HG02759 (cell line): ENCODE data around the gene FOXR1.
A peak's percentile ranks its signal among the peaks of the same experiment; 100 is the strongest.

Experiments used
- ATAC-seq: cut with Tn5 transposase; IDR thresholded peaks from one replicate; pipeline ENCODE4 v1.9.1; 2021; ENCODE audit warnings: mild to moderate bottlenecking, moderate library complexity; ENCODE audit not compliant: unreplicated experiment

The FOXR1 gene

DNA sequence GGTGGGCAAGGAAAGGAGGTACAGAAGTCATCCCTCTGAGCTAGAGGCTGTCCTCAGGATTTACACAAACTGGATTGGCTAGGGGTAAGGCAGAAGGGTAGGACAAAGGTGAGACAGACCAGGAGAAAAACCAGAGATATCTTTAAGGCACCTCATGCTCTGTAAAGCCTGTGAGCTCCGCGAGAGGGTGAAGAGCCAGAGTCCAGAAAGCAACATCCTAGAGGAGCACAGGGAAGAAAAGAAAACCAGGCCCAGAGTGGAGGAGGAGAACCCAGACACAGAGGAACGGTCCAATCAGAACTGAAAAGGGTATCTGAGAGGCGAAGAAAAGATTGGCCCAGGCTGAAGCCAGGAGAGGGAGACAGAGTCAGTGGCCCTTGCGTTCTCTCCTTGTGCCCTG lies 54.0 kb downstream of the FOXR1 start:
- no peak for ATAC-seq

DNA sequence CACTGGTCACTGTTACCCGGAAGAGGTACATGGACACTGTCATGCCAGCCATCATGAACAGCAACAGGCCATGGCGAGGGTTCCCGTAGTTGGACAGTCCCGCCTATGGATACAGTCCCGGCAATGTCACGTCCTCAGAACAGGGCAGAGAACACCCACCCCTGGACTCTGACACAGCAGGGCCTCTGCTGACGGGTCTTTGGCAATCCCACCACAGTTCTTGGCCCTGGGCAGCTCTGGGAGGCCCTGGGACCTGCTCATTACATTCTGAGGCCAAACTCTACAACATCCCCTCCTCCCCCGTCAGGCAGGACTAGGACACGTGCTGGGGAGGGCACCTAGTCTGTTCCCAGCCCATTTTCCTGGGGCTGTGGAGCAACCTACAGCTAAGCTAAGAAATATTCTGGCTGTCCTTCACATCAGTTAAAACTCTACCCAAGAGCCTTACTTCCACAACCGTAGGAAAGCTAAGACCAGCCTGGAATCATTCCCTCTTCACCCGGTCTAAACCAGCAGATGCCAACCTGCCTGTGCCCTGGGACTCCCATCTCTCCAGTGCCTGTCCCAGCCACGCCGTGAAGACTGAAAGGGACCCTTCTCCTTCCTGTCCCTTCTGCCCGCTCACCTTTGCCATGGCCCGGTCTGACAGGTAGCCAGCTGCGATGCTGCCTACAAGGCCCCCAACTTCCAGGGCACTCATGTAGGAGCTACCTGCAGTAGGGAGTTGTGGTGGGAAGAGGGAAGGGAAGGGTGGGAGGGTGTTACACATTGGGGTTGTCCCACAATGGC lies 54.6 kb downstream of the FOXR1 start:
- ATAC-seq, result no peak

DNA sequence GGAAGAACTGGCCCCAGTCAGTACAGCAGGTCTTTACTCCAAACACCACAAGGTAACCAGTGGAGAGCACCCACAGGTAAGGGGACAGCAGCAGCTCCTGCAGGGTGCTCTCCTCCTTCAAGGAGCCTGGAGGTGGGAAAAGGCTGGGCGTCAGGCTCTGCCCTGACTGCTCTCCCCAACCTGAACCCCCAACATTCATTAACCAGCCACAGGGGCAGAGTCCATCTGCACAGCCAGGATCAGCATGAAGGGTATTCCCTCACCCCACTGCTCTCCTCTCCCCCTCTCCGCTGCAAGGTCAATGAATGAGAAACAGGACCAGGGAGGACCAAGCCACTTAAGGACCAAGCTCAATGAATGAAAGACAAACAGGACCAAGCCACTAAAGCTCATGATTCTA lies 55.4 kb downstream of the FOXR1 start:
- no peak for ATAC-seq

DNA sequence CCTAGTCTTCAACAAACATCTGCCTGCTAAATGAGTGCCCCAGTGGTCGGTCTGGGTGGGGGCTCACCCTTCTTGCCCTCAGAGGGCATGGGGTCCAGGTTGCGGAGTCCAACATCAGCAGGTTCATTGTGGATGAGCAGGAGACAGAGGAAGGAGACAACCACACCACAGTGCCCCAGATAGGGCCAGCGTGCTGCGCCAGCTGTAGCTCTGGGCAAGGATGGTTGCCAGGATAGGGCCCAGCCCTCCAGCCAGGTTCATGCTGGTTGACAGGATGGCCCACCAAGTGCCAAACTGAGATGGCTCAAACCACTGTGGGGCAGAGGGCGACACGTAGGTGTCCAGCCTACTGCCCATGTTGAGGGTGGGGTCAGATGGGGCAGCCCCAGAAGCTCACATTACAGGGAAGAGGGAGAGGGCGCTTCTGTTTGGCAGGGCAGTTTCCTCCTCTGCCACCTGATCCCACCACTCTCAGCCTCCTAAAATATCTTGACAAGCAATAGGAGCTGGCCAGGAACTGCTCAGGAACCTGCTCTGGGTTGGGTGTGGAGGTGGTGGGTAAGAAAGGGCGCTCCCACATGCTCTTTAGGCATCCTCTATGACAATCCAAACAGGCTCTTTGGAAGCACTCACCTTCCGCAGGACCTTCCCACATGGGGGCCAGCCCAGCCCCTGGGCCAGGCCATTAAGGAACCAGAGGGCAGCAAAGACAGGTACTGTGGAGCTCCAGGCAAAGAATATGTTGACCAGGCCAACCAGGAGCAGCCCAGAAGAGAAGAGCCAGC lies 56.2 kb downstream of the FOXR1 start:
- ATAC-seq, result no peak

DNA sequence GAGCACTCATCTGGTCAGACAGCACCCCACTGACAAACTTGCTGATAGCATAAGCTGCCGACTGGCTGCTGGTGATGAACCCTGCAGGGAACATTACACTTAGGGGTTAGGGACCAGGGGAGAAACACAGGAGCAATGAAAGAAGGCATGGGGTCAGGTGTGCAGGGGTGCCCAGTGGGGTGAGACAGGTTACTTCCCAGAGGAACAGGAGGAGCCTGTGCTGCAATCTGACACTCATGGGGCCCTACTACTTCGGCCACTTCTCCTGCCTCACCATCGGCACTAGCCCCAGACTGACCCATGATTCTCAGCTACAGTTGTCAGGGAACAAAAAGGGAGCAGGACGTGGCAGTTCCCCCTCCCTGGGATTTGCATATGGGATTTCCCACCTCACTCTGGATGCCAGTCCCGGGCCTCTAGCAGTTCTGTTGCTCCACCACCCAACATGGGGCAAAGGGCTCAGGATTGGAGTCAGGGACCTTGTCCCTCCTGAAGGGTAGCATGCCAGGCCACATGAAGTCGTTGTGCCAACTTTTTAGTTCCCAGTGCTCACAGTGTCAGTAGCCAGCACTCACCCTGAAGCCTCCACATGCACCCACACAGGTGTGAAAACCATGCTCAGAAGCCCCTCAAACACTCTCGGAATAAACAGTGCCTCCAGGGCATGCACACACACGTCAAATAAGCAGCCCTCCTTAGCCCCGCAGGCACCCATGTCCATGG lies 56.9 kb downstream of the FOXR1 start:
- no peak for ATAC-seq

DNA sequence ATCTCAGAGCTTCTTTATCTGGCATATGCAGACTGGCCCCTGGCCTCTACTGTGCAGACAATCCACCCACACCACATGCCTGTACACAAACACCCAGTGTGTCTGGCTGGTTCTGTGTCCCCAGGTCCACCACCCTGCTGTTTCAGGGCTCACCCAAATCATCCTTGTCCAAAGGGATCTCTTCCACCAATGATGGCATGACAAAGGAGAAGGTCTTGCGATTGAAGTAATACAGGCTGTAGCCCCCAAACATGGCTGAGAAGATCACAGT lies 57.4 kb downstream of the FOXR1 start:
- ATAC-seq, result no peak

DNA sequence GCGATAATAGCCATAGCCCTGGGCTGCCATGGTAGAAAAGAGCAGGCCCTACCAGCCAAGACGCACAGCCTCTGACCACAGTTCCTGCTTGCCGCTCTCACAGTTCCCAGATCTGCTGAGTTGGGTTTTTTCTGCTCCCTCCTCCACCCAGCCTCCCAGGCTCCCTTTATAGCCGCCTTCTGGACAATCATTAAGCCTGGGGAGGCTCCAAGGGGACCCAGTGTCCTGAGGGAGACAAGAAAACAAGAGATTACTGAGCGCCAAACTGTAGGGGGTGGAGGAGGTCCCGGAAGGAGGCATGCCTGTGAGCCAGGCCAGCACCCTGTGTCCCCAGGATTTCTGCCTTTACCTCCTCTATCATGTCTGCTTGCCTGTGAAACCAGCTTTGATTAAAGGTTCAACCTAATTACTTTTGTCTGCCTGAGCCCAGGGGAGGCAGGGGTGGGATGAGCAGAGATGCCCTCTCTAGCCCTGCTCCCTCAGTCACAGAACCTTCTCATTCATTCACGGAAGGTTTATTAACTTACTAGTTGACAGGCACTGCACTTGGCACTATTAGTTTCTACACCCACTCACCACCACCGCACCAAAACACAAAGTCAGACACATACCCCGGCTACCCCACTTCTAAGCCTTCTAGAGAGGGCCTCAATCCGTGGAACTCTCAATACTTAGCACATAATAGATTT lies 57.9 kb downstream of the FOXR1 start:
- peak; percentile 21 for ATAC-seq

DNA sequence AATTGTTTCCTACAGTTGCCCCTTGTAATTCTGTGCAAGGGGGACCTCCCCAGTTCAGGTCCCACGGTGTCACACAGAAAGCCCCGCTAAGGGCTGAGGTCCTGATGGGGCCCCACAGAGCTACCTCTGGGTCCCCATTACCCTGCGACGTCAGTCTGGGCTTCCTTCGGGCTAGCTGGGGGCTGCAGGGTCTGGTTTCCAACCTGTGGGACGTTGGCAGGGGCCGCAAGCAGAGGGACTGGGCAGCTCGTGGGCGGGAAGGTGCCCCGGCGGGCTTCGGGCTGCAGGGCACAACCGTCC lies 58.4 kb downstream of the FOXR1 start:
- ATAC-seq, result peak; percentile 16

DNA sequence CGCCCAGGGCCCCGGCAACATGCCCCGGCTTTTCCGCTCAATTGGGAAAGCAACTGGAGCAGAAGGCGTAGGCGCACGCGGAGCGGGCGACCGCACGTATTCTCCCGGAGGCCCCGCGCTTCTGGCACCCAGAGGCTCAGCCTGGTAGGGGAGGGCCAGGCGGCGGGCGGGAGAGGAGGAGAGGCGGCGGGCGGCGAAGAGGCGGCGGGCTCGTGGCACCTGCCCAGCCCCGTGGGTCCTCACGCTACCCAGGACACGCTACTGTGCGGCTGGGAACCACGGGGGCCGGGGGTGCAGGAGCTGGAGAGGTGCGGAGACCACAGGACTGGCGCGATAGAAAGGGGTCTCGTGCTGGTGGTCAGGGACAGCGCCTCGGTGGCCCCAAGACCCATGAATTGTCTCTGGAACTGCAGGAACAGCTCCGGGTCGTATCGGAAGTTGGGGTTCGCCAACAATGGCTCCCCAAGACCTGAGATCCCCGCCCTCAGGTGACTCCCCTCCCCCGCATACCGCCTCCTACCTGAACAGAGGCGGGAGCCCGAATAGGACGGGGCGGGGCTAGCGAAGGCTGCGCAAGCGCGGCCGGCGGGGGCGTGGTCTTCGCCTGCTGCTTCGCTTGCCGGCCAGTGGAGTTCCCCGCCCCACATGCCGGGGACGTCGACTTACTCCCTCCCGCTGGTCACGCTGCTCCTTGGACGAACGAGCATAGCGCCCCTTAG lies 58.9 kb downstream of the FOXR1 start, which contains the start of gene SLC37A4:
TSS of gene SLC37A4 (minus strand) at position 549 of the 719 bp plus-strand sequence.
- ATAC-seq, result peak; percentile 89
